Activated T-helper 1 cell treated with Interleukin-2 at 50 U/mL for 16 hours (primary cell): ENCODE measurements around the gene PLCXD1.
"Not testable (repeated sequence)": the region's sequence is repeated elsewhere in the genome, so short reads cannot be mapped to it uniquely, and the experiment has no call there.

ENCODE experiments used
- DNase-seq: peaks from one replicate; pipeline ENCODE4 v3.0.0-alpha.2; 2020; ENCODE audit warnings: low read depth

The PLCXD1 gene

DNA sequence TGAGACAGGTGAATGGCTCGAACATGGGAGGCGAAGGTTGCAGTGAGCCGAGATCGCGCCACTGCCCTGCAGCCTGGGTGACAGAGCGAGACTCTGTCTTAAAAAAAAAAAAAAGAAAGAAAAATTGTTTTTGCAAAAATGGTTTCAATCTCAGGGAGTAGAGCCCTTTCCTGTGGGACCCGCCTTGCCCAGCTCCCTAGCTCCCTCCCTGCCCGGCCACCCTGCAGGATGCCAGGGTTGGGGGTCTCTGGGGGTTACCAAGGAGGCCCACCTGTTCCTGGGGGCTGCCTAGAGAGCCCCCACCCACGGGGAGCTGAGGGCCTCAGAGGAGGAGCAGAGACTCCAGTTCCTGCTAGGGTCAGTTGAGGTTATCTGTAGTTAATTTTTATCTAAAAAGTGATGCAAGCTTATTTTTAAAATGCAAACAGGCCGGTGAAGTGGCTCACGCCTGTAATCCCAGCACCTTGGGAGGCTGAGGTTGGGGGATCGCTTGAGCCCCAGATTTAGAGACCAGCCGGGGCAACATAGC lies 18.7 kb upstream of the PLCXD1 start:
- DNase-seq = no peak

GRCh38 chrX:264006-264405 lies 17.2 kb upstream of the PLCXD1 start:
- not testable (repeated sequence) for DNase-seq

- DNase-seq = no peak
Measured at GRCh38 chrX:264634-265455, 16.3 kb upstream of the PLCXD1 start.

DNA sequence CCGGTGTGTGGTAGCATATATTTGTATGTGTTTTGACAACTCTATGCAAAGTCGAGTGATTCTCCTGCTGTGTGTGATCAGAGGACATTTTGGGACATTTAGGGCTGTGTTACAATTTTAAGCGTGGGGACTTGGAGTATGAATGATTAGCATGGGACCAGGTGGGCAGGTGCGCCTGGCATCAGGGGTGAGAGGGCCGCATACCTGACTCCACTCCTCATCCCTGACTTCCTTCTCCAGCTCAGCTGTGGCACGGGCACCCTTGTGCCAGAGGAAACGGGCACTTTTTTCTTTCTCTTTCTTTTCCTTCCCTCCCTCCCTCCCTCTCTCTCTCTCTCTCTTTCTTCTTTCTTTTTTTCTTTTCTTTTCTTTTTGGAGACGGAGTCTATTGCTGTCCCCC lies 15.7 kb upstream of the PLCXD1 start:
- DNase-seq = no peak

DNA sequence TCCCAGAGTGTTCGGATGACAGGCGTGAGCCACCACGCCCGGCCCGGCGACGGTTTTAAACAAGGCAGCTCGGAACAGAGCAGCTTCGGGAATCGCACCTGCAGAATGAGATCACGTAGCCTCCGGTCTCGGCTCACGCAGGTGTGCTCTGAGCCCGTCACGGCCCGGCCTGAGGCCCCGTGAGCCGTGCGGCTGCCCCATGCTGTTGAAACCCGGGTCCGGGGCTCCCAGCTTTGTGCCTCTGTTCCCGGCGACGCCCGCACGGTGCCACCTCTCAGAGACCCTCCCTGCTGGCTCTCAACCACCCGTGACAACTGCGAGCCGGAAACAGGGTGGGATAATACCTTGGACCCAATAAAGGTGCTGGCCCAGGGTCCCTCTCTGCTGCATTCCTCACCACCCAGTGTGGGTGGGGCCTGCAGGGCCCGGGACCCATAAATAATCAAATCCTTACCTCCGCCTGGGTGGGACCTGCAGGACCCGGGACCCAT lies 13.4 kb upstream of the PLCXD1 start:
- DNase-seq = no peak

DNA sequence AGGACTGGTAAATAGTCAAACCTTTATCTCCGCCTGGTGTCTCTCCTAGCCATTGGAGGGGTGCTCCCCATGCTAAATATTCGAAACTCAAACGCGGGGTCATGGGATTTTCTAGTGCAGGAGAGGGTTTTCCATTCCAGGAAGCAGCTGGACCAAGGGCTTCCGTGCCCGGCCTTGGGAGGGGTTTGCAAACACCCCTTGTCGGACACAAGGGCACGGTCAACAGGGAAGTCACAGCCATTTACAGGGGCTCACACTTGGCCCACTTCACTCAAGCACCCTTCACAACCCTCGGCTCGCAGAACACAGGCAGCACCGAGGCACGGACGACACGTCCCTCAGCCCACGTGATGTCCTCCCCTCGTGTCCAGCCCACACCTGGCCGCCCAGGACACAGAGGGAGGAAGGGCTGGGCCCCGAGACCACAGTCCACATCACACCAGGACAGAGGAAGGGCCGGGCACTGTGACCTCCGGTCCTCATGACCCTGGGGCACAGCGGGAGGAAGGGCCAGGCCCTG lies 10.3 kb upstream of the PLCXD1 start:
- DNase-seq = no peak

DNA sequence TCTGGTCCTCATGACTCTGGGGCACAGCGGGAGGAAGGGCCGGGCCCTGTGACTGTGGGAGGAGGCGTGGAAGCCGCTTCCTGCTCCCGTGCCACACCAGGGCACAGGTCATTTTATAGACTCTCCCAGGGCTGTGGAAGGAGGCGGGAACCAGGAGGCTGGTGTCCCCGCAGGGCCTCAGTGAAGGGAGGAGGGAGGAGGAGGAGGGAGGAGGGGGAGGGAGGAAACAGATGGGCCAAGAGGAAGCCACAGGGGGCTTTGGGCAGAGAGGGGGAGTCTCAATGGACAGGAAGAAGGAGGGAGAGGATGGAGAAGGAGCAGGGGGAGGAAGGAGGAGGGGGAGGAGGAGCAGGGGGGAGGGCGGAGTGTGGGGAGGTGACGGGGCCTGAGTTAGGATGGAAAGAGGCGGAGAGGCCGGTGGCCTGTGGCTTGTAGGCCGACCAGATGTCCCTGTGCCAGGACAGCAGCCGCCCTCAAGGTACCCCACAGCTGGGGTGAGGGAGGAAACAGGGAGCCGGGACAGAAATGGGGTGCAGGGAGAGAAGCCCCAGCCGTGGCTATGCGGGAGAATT lies 6.2 kb upstream of the PLCXD1 start:
- DNase-seq = no peak

DNA sequence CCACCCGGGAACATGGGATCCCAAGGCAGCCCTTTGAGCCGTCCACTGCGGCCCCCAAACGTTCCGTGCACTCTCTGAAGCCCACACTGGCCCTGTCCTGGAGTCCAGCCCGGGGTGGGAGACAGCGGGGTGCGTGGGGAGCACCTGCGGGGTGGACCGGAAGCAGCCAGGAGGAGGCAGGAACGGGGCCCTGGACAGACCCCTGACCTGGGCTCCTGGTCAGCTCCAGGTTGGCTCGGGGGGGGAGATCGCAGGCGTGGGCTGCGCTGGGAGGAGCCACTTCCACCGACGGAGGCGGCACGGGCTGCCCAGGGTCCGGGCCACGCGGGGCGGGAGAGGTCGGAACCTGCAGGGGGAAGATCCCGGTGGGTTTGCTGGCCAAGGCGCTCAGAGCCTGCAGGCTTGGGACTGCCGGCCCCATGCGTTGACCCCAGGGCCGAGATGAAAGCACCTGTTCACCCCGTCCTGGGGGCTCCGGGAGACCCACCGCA lies 5.7 kb upstream of the PLCXD1 start:
- DNase-seq = no peak

- no peak for DNase-seq
Measured at GRCh38 chrX:275967-276580, 5.1 kb upstream of the PLCXD1 start.

- DNase-seq = no peak
Measured at GRCh38 chrX:276581-277201, 4.5 kb upstream of the PLCXD1 start.

- DNase-seq = not testable (repeated sequence)
Measured at GRCh38 chrX:279757-280604, 1.2 kb upstream of the PLCXD1 start.

GRCh38 chrX:280722-281121 lies 459 bp upstream of the PLCXD1 start:
- DNase-seq = not testable (repeated sequence)

DNA sequence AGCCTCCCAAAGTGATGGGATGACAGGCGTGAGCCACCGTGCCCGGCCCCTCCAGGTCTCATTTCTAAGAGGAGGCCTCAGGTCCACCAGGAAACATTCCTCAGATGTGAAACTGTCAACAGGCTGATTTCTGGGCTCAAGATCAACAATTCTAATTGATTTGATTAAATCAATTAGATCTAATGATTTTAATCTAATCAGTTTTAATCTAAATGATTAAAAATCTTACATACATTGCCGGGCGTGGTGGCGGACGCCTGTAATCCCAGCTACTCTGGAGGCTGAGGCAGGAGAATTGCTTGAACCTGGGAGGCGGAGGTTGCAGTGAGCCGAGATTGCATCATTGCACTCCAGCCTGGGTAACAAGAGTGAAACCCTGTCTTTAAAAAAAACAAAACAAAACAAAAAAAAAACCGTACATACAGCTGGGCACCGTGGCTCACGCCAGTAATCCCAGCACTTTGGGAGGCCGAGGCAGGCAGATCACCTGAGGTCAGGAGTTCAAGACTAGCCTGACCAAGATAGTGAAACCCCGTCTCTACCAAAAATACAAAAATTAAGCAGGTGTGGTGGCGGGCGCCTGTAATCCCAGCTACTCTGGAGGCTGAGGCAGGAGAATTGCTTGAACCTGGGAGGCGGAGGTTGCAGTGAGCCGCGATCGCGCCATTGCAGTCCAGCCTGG lies 960 bp downstream of the PLCXD1 start:
- DNase-seq = not testable (repeated sequence)

GRCh38 chrX:283115-283845 lies 2.1 kb downstream of the PLCXD1 start:
- DNase-seq = peak; percentile 74

DNA sequence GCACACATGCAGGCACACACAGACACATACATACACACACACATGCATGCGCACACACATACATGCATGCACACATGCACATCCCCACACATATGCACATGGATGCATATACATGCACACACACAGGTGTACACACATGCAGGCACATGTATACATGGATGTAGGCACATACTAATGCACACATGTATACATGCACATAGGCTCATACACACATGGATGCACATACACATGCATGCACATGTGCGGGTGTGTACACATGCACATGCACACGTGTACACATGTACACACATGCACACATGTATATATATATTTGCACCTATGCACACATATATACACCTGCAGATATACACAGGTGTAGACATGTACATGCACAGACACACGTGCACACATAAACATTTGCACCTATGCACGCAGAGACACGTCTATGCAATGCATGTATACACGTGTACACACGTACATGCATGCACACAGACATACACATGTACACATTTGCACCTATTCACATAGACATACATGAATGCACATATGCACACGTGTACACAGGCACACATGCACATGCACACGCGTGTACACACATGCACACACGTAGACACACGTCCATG lies 4.0 kb downstream of the PLCXD1 start:
- no peak for DNase-seq

DNA sequence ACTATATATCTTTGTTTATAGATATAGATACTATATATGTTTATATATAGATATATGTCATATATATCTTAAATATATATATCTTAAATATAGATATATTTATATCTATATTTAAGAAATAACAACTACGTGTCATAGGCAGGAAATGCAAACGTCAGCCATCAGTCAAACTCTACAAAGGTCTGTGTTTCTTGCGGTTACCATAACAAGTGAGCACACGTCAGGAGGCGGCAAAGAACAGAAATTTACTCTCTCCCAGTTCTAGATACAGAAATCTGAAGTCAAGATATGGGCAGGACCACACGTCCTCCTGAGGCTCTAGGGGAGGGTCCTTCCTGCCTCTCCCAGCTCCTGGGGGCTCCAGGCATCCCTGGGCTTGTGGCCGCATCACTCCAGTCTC lies 6.5 kb downstream of the PLCXD1 start:
- DNase-seq = no peak

DNA sequence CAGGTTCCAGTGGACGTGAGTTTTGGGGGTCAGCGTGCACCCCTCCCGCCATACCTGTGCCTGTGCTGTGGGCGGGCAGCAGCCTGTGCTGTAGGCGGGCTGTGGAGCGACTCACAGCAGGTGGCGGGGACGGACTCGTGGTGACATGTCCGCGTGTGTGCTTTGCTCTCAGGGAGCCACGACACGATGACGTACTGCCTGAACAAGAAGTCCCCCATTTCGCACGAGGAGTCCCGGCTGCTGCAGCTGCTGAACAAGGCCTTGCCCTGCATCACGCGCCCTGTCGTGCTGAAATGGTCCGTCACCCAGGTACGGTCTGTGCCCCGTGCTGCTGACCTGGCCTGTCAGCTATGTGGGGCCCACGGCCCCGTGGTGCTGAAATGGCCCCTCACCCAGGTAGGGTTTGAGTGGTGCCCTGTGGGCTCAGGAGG lies 7.4 kb downstream of the PLCXD1 start:
- DNase-seq = no peak

- DNase-seq = no peak
Measured at GRCh38 chrX:290476-291166, 9.4 kb downstream of the PLCXD1 start.

DNA sequence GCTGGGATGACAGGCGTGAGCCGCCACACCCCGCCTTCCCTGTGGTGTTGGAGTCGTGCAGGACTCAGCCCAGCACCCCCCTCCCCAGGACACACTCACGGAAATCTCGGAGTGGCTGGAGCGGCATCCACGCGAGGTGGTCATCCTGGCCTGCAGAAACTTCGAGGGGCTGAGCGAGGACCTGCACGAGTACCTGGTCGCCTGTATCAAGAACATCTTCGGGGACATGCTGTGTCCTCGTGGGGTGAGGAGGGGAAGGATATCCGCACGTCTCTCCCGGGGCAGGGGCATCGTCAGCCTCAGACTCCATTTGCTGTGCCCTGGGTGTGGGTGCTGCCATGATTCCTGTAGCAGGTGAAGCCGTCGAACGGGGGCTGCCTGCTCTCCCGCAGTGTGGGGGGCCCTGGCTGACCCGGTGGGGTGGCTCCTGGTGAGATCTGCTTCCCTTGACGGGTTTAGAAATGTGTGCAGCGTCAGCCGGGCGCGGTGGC lies 10.3 kb downstream of the PLCXD1 start:
- no peak for DNase-seq
